Keratinocyte (primary cell): ENCODE data around the gene FBN2. TPM values are rescaled to one million over a fixed set of nuclear protein-coding genes. Genes with fewer than 3 reads are reported as not detected.

Experiments used
- DNase-seq: peaks from one replicate; pipeline ENCODE4 v3.0.0-alpha.2; 2011; ENCODE audit warnings: low read depth, missing footprints, low spot score
- FAIRE-seq: peaks from 2 replicates; lab custom pipeline; 2011; peaks lifted over from hg19 to GRCh38; lab: Jason Lieb, UNC
- H2AFZ ChIP-seq: 2 replicates; pipeline ENCODE4 v1.6.0; 2012; ENCODE audit warnings: low read length, control low read depth, inconsistent platforms; ENCODE audit not compliant: control insufficient read depth
- H3K27ac ChIP-seq: 2 replicates; pipeline ENCODE4 v1.5.1; 2011; ENCODE audit warnings: low read length; ENCODE audit not compliant: control insufficient read depth, insufficient read depth
- H3K27me3 ChIP-seq: 3 replicates; pipeline ENCODE4 v1.6.0; 2011; ENCODE audit warnings: low read length; ENCODE audit not compliant: control insufficient read depth, insufficient read depth; ENCODE audit errors: extremely low read depth
- H3K36me3 ChIP-seq, 2 experiments: 2 replicates in 1 of 2; 3 replicates in 1 of 2; pipeline ENCODE4 v1.5.1; 2011; ENCODE audit warnings: low read length in 2 of 2, mild to moderate bottlenecking in 1 of 2; ENCODE audit not compliant: control insufficient read depth in 2 of 2, insufficient read depth in 2 of 2; ENCODE audit errors: extremely low read depth in 1 of 2
- H3K4me1 ChIP-seq: 3 replicates; pipeline ENCODE4 v1.5.1; 2011; ENCODE audit warnings: low read length; ENCODE audit not compliant: control insufficient read depth, insufficient read depth; ENCODE audit errors: extremely low read depth
- H3K4me2 ChIP-seq: 3 replicates; pipeline ENCODE4 v1.6.0; 2011; ENCODE audit warnings: low read depth, low read length; ENCODE audit not compliant: control insufficient read depth, insufficient read depth; ENCODE audit errors: extremely low read depth
- H3K4me3 ChIP-seq, 3 experiments: fragments of 200-600 bp in 1 of 3; sonication (generic) in 1 of 3; 2 replicates in 2 of 3; 3 replicates in 1 of 3; pipeline ENCODE4 v1.5.1; 2011 to 2016; ENCODE audit warnings: low read length in 3 of 3, mild to moderate bottlenecking in 3 of 3, control low read depth in 2 of 3, inconsistent platforms in 1 of 3, low read depth in 1 of 3, mixed read lengths in 1 of 3, mixed run types in 1 of 3, moderate library complexity in 1 of 3; ENCODE audit not compliant: control insufficient read depth in 2 of 3, insufficient read depth in 2 of 3; ENCODE audit errors: extremely low read depth in 1 of 3
- H3K79me2 ChIP-seq: 2 replicates; pipeline ENCODE4 v1.6.0; 2012; ENCODE audit warnings: low read length; ENCODE audit not compliant: control insufficient read depth, insufficient read depth
- H3K9ac ChIP-seq: 3 replicates; pipeline ENCODE4 v1.6.0; 2011; ENCODE audit warnings: low read length; ENCODE audit not compliant: control insufficient read depth, insufficient read depth; ENCODE audit errors: extremely low read depth
- H3K9me1 ChIP-seq: 3 replicates; pipeline ENCODE4 v1.6.0; 2011; ENCODE audit warnings: low read length; ENCODE audit not compliant: control insufficient read depth, insufficient read depth; ENCODE audit errors: extremely low read depth
- H3K9me3 ChIP-seq: 2 replicates; pipeline ENCODE4 v1.5.1; 2012; ENCODE audit warnings: low read depth, low read length; ENCODE audit not compliant: control insufficient read depth
- H4K20me1 ChIP-seq: 3 replicates; pipeline ENCODE4 v1.6.0; 2011; ENCODE audit warnings: low read length; ENCODE audit not compliant: control insufficient read depth, insufficient read depth; ENCODE audit errors: extremely low read depth
- EZH2 ChIP-seq: IDR thresholded peaks from one replicate; pipeline ENCODE4 v1.6.1; 2012; ENCODE audit warnings: inconsistent platforms, mild to moderate bottlenecking, low read length, moderate library complexity
- dilution Hi-C: fragments of 300-500 bp; cut with MboI; formaldehyde crosslinking; loops from one replicate; pipeline ENCODE4 v1.7.0; 2020; ENCODE audit warnings: low sequenced_read_pairs; ENCODE audit not compliant: extremely low pct_ligation_motif_present
- polyA plus RNA-seq, 5 experiments: library from polyadenylated mRNA; depleted of rRNA in 3 of 5; stranded (reverse) in 3 of 5; stranded (forward) in 1 of 5; unstranded in 1 of 5; fragments of >200 nt; gene quantifications; 1 replicate in 1 of 5; 2 replicates in 3 of 5; 3 replicates in 1 of 5; pipeline versions ENCODE4 v1.2.1 to v1.2.3, GENCODE V29; 2011 to 2012; ENCODE audit warnings: missing spikeins in 2 of 5, low read depth in 1 of 5, low replicate concordance in 1 of 5
- TF ChIP-seq, protein P1 (sequence below), 3 experiments: IDR thresholded peaks in 1 of 3; conservative IDR thresholded peaks in 1 of 3; optimal IDR thresholded peaks in 1 of 3; 2 replicates in 2 of 3; 3 replicates in 1 of 3; pipeline versions ENCODE3 to v1.5.1; 2011; ENCODE audit warnings: low read length in 3 of 3, mild to moderate bottlenecking in 3 of 3, moderate library complexity in 2 of 3, control low read depth in 1 of 3, inconsistent platforms in 1 of 3; ENCODE audit not compliant: insufficient read depth in 2 of 3; ENCODE audit errors: extremely low read depth in 1 of 3

FBN2 gene
- polyA plus RNA-seq, 1 donor (not counting 4 experiments of a cell fraction or from before 2014, with no cell fraction given) = 30.1 TPM

DNA sequence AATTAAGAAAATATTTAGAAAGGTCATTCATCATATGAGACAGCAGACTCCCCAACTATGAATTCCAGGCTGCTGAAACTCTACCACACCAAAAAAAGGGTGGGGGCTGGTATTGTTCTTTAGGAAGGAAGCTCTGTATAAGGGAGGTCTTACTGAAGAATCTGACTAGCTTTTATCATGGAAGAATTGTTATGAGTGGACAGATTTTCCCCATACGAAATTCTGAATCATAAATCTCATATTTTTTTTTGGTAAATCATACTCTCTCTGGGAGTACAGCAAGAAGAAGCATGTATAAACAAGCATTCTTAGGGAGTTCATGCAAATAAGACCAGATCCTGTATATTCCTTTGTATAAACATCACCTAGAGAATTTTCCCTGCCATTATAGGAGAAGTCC is 234.5 kb downstream of the FBN2 start:
- no peaks in the 10 kb centered on the region for H3K9me3 ChIP-seq
- dilution Hi-C loops = no loop called here
- no peak overlapping the region for H2AFZ ChIP-seq
- peak overlapping the region; percentile 48 for H3K27ac ChIP-seq
- no peaks in the 10 kb centered on the region for H3K27me3 ChIP-seq
- no peaks in the 10 kb centered on the region for H3K79me2 ChIP-seq
- H4K20me1 ChIP-seq = no peaks in the 10 kb centered on the region
- H3K4me1 ChIP-seq = peaks cover 22% of the 10 kb centered on the region
- peak overlapping the region; percentile 55 for H3K4me2 ChIP-seq
- H3K36me3 ChIP-seq = peaks cover 0 to 4% of the 10 kb centered on the region in 2 experiments
- H3K9ac ChIP-seq = no peak overlapping the region
- H3K9me1 ChIP-seq = no peaks in the 10 kb centered on the region
- no peak for TF ChIP-seq EZH2
- TF ChIP-seq, protein P1, sequence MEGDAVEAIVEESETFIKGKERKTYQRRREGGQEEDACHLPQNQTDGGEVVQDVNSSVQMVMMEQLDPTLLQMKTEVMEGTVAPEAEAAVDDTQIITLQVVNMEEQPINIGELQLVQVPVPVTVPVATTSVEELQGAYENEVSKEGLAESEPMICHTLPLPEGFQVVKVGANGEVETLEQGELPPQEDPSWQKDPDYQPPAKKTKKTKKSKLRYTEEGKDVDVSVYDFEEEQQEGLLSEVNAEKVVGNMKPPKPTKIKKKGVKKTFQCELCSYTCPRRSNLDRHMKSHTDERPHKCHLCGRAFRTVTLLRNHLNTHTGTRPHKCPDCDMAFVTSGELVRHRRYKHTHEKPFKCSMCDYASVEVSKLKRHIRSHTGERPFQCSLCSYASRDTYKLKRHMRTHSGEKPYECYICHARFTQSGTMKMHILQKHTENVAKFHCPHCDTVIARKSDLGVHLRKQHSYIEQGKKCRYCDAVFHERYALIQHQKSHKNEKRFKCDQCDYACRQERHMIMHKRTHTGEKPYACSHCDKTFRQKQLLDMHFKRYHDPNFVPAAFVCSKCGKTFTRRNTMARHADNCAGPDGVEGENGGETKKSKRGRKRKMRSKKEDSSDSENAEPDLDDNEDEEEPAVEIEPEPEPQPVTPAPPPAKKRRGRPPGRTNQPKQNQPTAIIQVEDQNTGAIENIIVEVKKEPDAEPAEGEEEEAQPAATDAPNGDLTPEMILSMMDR (optimal IDR thresholded peaks at IDR 0.05 in 1 of 3, IDR thresholded peaks at IDR 0.05 in 1 of 3, conservative IDR thresholded peaks at IDR 0.05 in 1 of 3; ENCODE audit: extremely low read depth in 1 of 3, insufficient read depth in 2 of 3, low read length in 3 of 3) = no peak
- FAIRE-seq = no peak
- no peak overlapping the region for H3K4me3 ChIP-seq
- DNase-seq = no peak

DNA sequence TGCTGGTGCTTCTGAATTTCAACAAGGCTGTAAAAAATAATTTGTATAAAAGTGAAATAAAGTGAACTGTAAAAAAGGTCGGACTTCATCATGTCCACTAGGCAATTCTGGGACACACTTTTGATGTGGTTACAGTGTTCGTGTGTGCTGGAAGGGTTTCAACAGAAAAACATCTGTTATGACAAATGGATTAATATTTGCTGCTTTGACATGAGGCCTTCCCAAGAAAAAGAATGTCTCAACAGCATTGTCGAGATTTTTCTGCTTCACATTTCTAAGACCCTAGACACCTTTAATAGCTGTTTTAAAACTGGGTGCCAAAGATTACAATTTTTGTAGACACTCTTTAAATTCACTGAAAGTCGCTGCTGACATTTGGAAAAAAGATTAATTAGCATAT is 237.9 kb downstream of the FBN2 start:
- Histone ChIP-seq H3K27ac (no peak overlapping the region), H3K79me2 (no peaks in the 10 kb centered on the region), H3K27me3 (no peaks in the 10 kb centered on the region), H3K4me1 (peaks cover 18% of the 10 kb centered on the region), H4K20me1 (no peaks in the 10 kb centered on the region), H3K36me3 (peaks cover 0 to 4% of the 10 kb centered on the region in 2 experiments), H3K9me1 (no peaks in the 10 kb centered on the region), H3K9ac (no peak overlapping the region), H3K4me2 (no peak overlapping the region), H3K9me3 (no peaks in the 10 kb centered on the region), H2AFZ (no peak overlapping the region), H3K4me3 (no peak overlapping the region)
- FAIRE-seq (no peak), DNase-seq (no peak)
- no peak for TF ChIP-seq EZH2
- TF ChIP-seq, protein P1 (optimal IDR thresholded peaks at IDR 0.05 in 1 of 3, IDR thresholded peaks at IDR 0.05 in 1 of 3, conservative IDR thresholded peaks at IDR 0.05 in 1 of 3; ENCODE audit: extremely low read depth in 1 of 3, insufficient read depth in 2 of 3, low read length in 3 of 3) = no peak
- dilution Hi-C loops = no loop called here
